HepG2 (cell line): ENCODE results near the gene NTN5. TPM values are rescaled to one million over a fixed set of nuclear protein-coding genes. Genes with fewer than 3 reads are reported as not detected.

Experiments
- CEBPZ ChIP-seq: IDR thresholded peaks from 2 replicates; pipeline ENCODE4 v1.6.1; 2012; ENCODE audit warnings: low read length, improper control_type of control experiment
- ETV5 ChIP-seq: IDR thresholded peaks from 2 replicates; pipeline ENCODE4 v1.6.1; 2018; ENCODE audit warnings: missing biosample characterization, missing genetic modification reagents, inconsistent platforms, borderline replicate concordance
- GMEB2 ChIP-seq: IDR thresholded peaks from 2 replicates; pipeline ENCODE4 v1.6.1; 2016; ENCODE audit warnings: missing biosample characterization, missing genetic modification reagents, low read depth
- HMGXB3 ChIP-seq: sonication (generic); formaldehyde crosslinking; IDR thresholded peaks from 2 replicates; pipeline ENCODE4 v1.4.0; 2020; ENCODE audit warnings: missing genetic modification reagents, borderline replicate concordance
- HOXA7 ChIP-seq: sonication (generic); formaldehyde crosslinking; IDR thresholded peaks from 2 replicates; pipeline ENCODE4 v1.8.1; 2022; ENCODE audit warnings: mild to moderate bottlenecking, missing genetic modification reagents, moderate library complexity
- KLF9 ChIP-seq: IDR thresholded peaks from 2 replicates; pipeline ENCODE4 v1.6.1; 2016; ENCODE audit warnings: low read depth
- MAFK ChIP-seq, 2 experiments: IDR thresholded peaks in 1 of 2; conservative IDR thresholded peaks in 1 of 2; 2 replicates each; pipeline ENCODE4 v1.6.1; 2011; ENCODE audit warnings: improper control_type of control experiment in 2 of 2, low read length in 2 of 2
- MYNN ChIP-seq: sonication (generic); formaldehyde crosslinking; IDR thresholded peaks from 2 replicates; pipeline ENCODE4 v1.4.0; 2020; ENCODE audit warnings: mild to moderate bottlenecking, low read depth, missing genetic modification reagents
- SIN3A ChIP-seq: IDR thresholded peaks from 2 replicates; pipeline ENCODE4 v1.6.1; 2011; ENCODE audit warnings: low read depth, mild to moderate bottlenecking, control low read depth, low read length, borderline replicate concordance
- TBL1XR1 ChIP-seq: fragments of 150-350 bp; IDR thresholded peaks from 2 replicates; pipeline ENCODE4 v1.6.1; 2014; ENCODE audit warnings: borderline replicate concordance, low read length; ENCODE audit not compliant: partially characterized antibody
- ZFP82 ChIP-seq: sonication (generic); formaldehyde crosslinking; IDR thresholded peaks from 2 replicates; pipeline ENCODE4 v1.5.1; 2020; ENCODE audit warnings: mild to moderate bottlenecking, missing genetic modification reagents, borderline replicate concordance
- ZFY ChIP-seq: sonication (generic); formaldehyde crosslinking; IDR thresholded peaks from 2 replicates; pipeline ENCODE4 v1.4.0; 2020; ENCODE audit warnings: missing genetic modification reagents
- ZNF225 ChIP-seq: sonication (generic); formaldehyde crosslinking; IDR thresholded peaks from 2 replicates; pipeline ENCODE4 v1.4.0; 2020; ENCODE audit warnings: mild to moderate bottlenecking, missing genetic modification reagents
- ZNF260 ChIP-seq: sonication (generic); formaldehyde crosslinking; IDR thresholded peaks from 2 replicates; pipeline ENCODE4 v1.4.0; 2020; ENCODE audit warnings: missing genetic modification reagents, low read depth, mild to moderate bottlenecking, borderline replicate concordance
- ZNF263 ChIP-seq: sonication (generic); formaldehyde crosslinking; IDR thresholded peaks from 2 replicates; pipeline ENCODE4 v1.4.0; 2020; ENCODE audit warnings: missing genetic modification reagents
- ZNF629 ChIP-seq: sonication (generic); formaldehyde crosslinking; conservative IDR thresholded peaks from 2 replicates; pipeline ENCODE4 v1.5.0; 2020; ENCODE audit warnings: missing genetic modification reagents
- ZNF784 ChIP-seq: sonication (generic); formaldehyde crosslinking; IDR thresholded peaks from 2 replicates; pipeline ENCODE4 v1.5.1; 2020; ENCODE audit warnings: missing genetic modification reagents, mild to moderate bottlenecking, borderline replicate concordance
- ZSCAN21 ChIP-seq: sonication (generic); formaldehyde crosslinking; IDR thresholded peaks from 2 replicates; pipeline ENCODE4 v1.8.0; 2022; ENCODE audit warnings: mild to moderate bottlenecking, missing genetic modification reagents, moderate library complexity, borderline replicate concordance
- polyA plus RNA-seq, 8 experiments: library from polyadenylated mRNA; depleted of rRNA in 3 of 8; stranded (reverse) in 7 of 8; unstranded in 1 of 8; fragments of >200 nt; fragmentation: Illumina TruSeq in 4 of 8; extraction: Trizol in 4 of 8; gene quantifications; 2 replicates each; pipeline versions ENCODE4 v1.2.1 to v1.2.3, GENCODE V29; 2011 to 2016; ENCODE audit warnings: low read depth in 4 of 8, missing spikeins in 1 of 8, mixed read lengths in 1 of 8; ENCODE audit not compliant: insufficient read depth in 1 of 8
- total RNA-seq, 5 experiments: library from RNA; depleted of rRNA; stranded (reverse); fragments of >200 nt; fragmentation: Illumina TruSeq; extraction: Trizol; gene quantifications; 2 replicates each; pipeline ENCODE4 v1.2.3, GENCODE V29; 2016; ENCODE audit warnings: low read depth in 1 of 5

Gene NTN5
- total and polyA plus RNA-seq, 2 of the 13 experiments (the other 11 are each of a cell fraction or from before 2014, with no cell fraction given) = 0.05 TPM; not detected in 1

- TF ChIP-seq MYNN (CRISPR knock-in tag) = no peak; the same call in 1 of the 2 replicates
- peak; percentile 54 for TF ChIP-seq TBL1XR1
- TF ChIP-seq ZNF260 (CRISPR knock-in tag) = no peak
- TF ChIP-seq KLF9 (CRISPR knock-in tag) = peak; percentile 37; the same call in 1 of the 2 replicates
- TF ChIP-seq ZNF225 (CRISPR knock-in tag) = no peak
- TF ChIP-seq HMGXB3 = peak; percentile 58; the same call in 1 of the 2 replicates
- TF ChIP-seq SIN3A = peak; percentile 65; the same call in 1 of the 2 replicates
- no peak for TF ChIP-seq MAFK (conservative IDR thresholded peaks at IDR 0.05 in 1 of 2, IDR thresholded peaks at IDR 0.05 in 1 of 2; ENCODE audit: low read length in 2 of 2)
- TF ChIP-seq ZFP82 (CRISPR knock-in tag) = no peak
- peak; percentile 61 for TF ChIP-seq GMEB2
- TF ChIP-seq ZNF263 (CRISPR knock-in tag) = no peak
- peak; percentile 74 for TF ChIP-seq ZFY (CRISPR knock-in tag)
- no peak for TF ChIP-seq CEBPZ
- TF ChIP-seq ZNF629 (CRISPR knock-in tag) = no peak
- TF ChIP-seq ZSCAN21 = no peak; the same call in 1 of the 2 replicates
- peak; percentile 53; the same call in 1 of the 2 replicates for TF ChIP-seq ZNF784 (CRISPR knock-in tag)
- peak; percentile 8; the same call in 1 of the 2 replicates for TF ChIP-seq ETV5 (CRISPR knock-in tag)
- TF ChIP-seq HOXA7 (CRISPR knock-in tag) = no peak
Measured at GRCh38 chr19:48720613-48721296, 47.9 kb upstream of the NTN5 start (continued).
